H1 (cell line): ENCODE measurements around the gene FLT1. TPM values are rescaled to one million over a fixed set of nuclear protein-coding genes. Genes with fewer than 3 reads are reported as not detected.

Experiments used
- ASH2L ChIP-seq: fragments of 200-600, 300-600 bp; sonication (generic); IDR thresholded peaks from one replicate; pipeline ENCODE4 v1.7.1; 2017; ENCODE audit warnings: low read length
- BRCA1 ChIP-seq: IDR thresholded peaks from 2 replicates; pipeline ENCODE4 v1.6.1; 2012; ENCODE audit warnings: low read depth, low read length, improper control_type of control experiment
- CHD1 ChIP-seq: IDR thresholded peaks from 2 replicates; pipeline ENCODE4 v1.6.1; 2012; ENCODE audit warnings: low read depth, low read length, improper control_type of control experiment
- CHD2 ChIP-seq: IDR thresholded peaks from 2 replicates; pipeline ENCODE4 v1.6.1; 2012; ENCODE audit warnings: low read length, improper control_type of control experiment
- EP300 ChIP-seq, 2 experiments: IDR thresholded peaks; 1 replicate in 1 of 2; 2 replicates in 1 of 2; pipeline ENCODE4 v1.6.1; 2011 to 2012; ENCODE audit warnings: low read depth in 2 of 2, low read length in 2 of 2, mild to moderate bottlenecking in 2 of 2, borderline replicate concordance in 1 of 2, inconsistent platforms in 1 of 2, moderate library complexity in 1 of 2
- KDM4A ChIP-seq: IDR thresholded peaks from one replicate; pipeline ENCODE4 v1.7.1; 2012; ENCODE audit warnings: low read depth, mild to moderate bottlenecking, moderate library complexity, low read length, inconsistent platforms; ENCODE audit not compliant: severe bottlenecking
- MAFK ChIP-seq: IDR thresholded peaks from 2 replicates; pipeline ENCODE4 v1.6.1; 2012; ENCODE audit warnings: low read depth, mild to moderate bottlenecking, improper control_type of control experiment, low read length
- MAX ChIP-seq: IDR thresholded peaks from 2 replicates; pipeline ENCODE4 v1.6.1; 2012; ENCODE audit warnings: inconsistent platforms
- NANOG ChIP-seq: IDR thresholded peaks from 2 replicates; pipeline ENCODE4 v1.6.1; 2011; ENCODE audit warnings: low read length, low read depth, mild to moderate bottlenecking, inconsistent platforms; ENCODE audit not compliant: insufficient read depth, poor library complexity, severe bottlenecking
- PHF8 ChIP-seq: fragments of 200-600 bp; sonication (generic); conservative IDR thresholded peaks from 2 replicates; pipeline ENCODE4 v1.7.1; 2012; ENCODE audit warnings: low read depth, mild to moderate bottlenecking, inconsistent platforms, low read length, moderate library complexity
- SIX5 ChIP-seq: IDR thresholded peaks from 2 replicates; pipeline ENCODE4 v1.6.1; 2011; ENCODE audit warnings: mild to moderate bottlenecking, low read depth, low read length
- SP1 ChIP-seq: IDR thresholded peaks from 2 replicates; pipeline ENCODE4 v1.6.1; 2011; ENCODE audit warnings: low read depth, low read length
- TAF1 ChIP-seq: IDR thresholded peaks from 2 replicates; pipeline ENCODE4 v1.6.1; 2011; ENCODE audit warnings: mild to moderate bottlenecking, low read depth, low read length
- TAF7 ChIP-seq: optimal IDR thresholded peaks from 2 replicates; pipeline ENCODE3; 2011; ENCODE audit warnings: low read depth, mild to moderate bottlenecking, inconsistent platforms, low read length, moderate library complexity, borderline replicate concordance
- TCF12 ChIP-seq: IDR thresholded peaks from 2 replicates; pipeline ENCODE4 v1.6.1; 2011; ENCODE audit warnings: low read depth, mild to moderate bottlenecking, low read length
- USF2 ChIP-seq: IDR thresholded peaks from 2 replicates; pipeline ENCODE4 v1.6.1; 2011; ENCODE audit warnings: low read length, improper control_type of control experiment
- YY1 ChIP-seq: IDR thresholded peaks from 2 replicates; pipeline ENCODE4 v1.6.1; 2011; ENCODE audit warnings: low read depth, mild to moderate bottlenecking, low read length
- polyA plus RNA-seq, 7 experiments: library from polyadenylated mRNA; depleted of rRNA in 3 of 7; stranded (reverse) in 5 of 7; unstranded in 2 of 7; fragments of >200 nt in 5 of 7; fragments of 200-250 nt in 2 of 7; gene quantifications; 1 replicate in 5 of 7; 2 replicates in 1 of 7; 4 replicates in 1 of 7; pipeline versions ENCODE4 v1.2.1 to v1.2.3, GENCODE V29; 2011 to 2013; ENCODE audit warnings: missing spikeins in 2 of 7, mixed read lengths in 2 of 7
- total RNA-seq: library from RNA; stranded (reverse); fragmentation: NEBNext Ultra II Directional; extraction: Animal tissue kit (Norgen Biotek cat#: 25700); gene quantifications from 2 replicates; pipeline ENCODE4 v1.2.1, GENCODE V29; 2021
- TF ChIP-seq, protein P1 (sequence below): IDR thresholded peaks from 2 replicates; pipeline ENCODE4 v1.6.1; 2012; ENCODE audit warnings: inconsistent platforms
- TF ChIP-seq, protein P2 (sequence below), 3 experiments: IDR thresholded peaks; 1 replicate in 2 of 3; 2 replicates in 1 of 3; pipeline versions ENCODE4 v1.5.1 to v1.6.1; 2011; ENCODE audit warnings: low read length in 3 of 3, mild to moderate bottlenecking in 3 of 3, inconsistent platforms in 2 of 3, low read depth in 1 of 3, moderate library complexity in 1 of 3; ENCODE audit not compliant: insufficient read depth in 1 of 3; ENCODE audit errors: control extremely low read depth in 1 of 3

Gene FLT1
- total and polyA plus RNA-seq, 2 of the 8 experiments (the other 6 are each of a cell fraction or from before 2014, with no cell fraction given) = 19.7 to 90.2 TPM

DNA sequence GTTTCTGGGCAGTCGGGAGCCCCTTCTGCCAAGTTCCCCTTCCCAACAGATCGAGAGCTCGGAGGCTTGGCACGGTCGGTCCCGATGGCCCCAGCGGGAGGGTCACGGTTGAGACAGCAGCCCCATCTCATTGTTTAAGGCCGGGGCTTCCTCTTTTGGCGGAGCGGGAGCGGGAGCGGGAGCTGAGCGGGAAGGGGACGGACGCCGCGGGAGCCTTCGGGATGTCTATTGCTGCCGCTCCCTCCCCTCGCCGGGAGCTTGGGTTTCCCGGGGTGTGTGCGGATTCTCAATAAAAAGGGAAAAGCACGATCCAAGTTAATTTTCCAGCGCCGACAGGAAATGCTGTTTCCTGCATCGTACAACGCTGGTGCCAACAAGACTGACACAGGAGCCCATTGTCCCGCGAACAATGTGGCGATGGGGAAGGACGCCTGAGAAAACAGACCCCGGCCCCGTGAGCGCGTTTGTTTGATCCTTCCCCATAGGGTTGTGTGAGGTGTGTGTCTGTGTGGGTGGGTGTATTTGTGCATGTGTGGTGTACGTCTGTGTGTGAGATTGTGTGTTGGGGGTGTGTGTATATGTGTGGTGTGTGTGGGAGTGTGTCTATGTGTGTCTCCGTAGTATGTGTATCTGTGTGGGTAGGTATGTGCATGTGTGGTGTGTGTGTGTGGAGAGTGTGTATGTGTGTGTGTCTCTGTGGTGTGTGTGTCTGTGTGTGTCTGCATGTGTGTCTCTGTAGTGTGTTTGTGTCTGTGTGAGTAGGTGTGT lies 36.3 kb upstream of the FLT1 start (continued):
- no peak for TF ChIP-seq CHD1
- 0 out of 2 replicates have a peak, but pooled peaks have one; percentile 46 for TF ChIP-seq TAF1
- 0 out of 2 replicates have a peak, but pooled peaks have one; percentile 4 for TF ChIP-seq TCF12
- TF ChIP-seq MAX = 0 out of 2 replicates have a peak, but pooled peaks have one; percentile 28
- peak; percentile 14 for TF ChIP-seq TAF7
- no peak for TF ChIP-seq SIX5
- no peak for TF ChIP-seq CHD2
- TF ChIP-seq USF2 = no peak
- peak in 1 of 2 experiments; percentile 62; a peak in 1 of 3 replicates for TF ChIP-seq EP300 (IDR thresholded peaks at IDR 0.05; ENCODE audit: borderline replicate concordance in 1 of 2, low read depth in 2 of 2, low read length in 2 of 2)
- TF ChIP-seq YY1 = peak; percentile 8; the same call in 1 of the 2 replicates
- TF ChIP-seq KDM4A = peak; percentile 93
- TF ChIP-seq MAFK = no peak
- 0 out of 2 replicates have a peak, but pooled peaks have one; percentile 16 for TF ChIP-seq SP1
- no peak for TF ChIP-seq BRCA1
- TF ChIP-seq, protein P1, sequence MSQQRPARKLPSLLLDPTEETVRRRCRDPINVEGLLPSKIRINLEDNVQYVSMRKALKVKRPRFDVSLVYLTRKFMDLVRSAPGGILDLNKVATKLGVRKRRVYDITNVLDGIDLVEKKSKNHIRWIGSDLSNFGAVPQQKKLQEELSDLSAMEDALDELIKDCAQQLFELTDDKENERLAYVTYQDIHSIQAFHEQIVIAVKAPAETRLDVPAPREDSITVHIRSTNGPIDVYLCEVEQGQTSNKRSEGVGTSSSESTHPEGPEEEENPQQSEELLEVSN = peak; percentile 15; the same call in 1 of the 2 replicates
- peak; percentile 96 for TF ChIP-seq ASH2L
- peak; percentile 48 for TF ChIP-seq NANOG
- TF ChIP-seq, protein P2, sequence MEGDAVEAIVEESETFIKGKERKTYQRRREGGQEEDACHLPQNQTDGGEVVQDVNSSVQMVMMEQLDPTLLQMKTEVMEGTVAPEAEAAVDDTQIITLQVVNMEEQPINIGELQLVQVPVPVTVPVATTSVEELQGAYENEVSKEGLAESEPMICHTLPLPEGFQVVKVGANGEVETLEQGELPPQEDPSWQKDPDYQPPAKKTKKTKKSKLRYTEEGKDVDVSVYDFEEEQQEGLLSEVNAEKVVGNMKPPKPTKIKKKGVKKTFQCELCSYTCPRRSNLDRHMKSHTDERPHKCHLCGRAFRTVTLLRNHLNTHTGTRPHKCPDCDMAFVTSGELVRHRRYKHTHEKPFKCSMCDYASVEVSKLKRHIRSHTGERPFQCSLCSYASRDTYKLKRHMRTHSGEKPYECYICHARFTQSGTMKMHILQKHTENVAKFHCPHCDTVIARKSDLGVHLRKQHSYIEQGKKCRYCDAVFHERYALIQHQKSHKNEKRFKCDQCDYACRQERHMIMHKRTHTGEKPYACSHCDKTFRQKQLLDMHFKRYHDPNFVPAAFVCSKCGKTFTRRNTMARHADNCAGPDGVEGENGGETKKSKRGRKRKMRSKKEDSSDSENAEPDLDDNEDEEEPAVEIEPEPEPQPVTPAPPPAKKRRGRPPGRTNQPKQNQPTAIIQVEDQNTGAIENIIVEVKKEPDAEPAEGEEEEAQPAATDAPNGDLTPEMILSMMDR (IDR thresholded peaks at IDR 0.05; ENCODE audit: control extremely low read depth in 1 of 3, insufficient read depth in 1 of 3, low read depth in 1 of 3, low read length in 3 of 3) = no peak
- no peak for TF ChIP-seq PHF8
